ENCODE measurements around the gene RBM10. TPM values are rescaled to one million over a fixed set of nuclear protein-coding genes. Genes with fewer than 3 reads are reported as not detected.

The RBM10 gene
- polyA plus RNA-seq, 3 donors, result 54.5 to 67.8 (median 65.8) TPM

- no peak for DNase-seq
Observed at GRCh38 chrX:47194194-47194787, 49.3 kb downstream of the RBM10 start.

GRCh38 chrX:47196098-47196497 lies 51.1 kb downstream of the RBM10 start:
- DNase-seq, result no peak

GRCh38 chrX:47197526-47197925 lies 52.5 kb downstream of the RBM10 start:
- no peak for DNase-seq

- DNase-seq, result no peak
Observed at GRCh38 chrX:47198026-47198686, 53.1 kb downstream of the RBM10 start.

GRCh38 chrX:47198687-47199080 lies 53.7 kb downstream of the RBM10 start:
- no peak for DNase-seq

GRCh38 chrX:47199286-47199685 lies 54.3 kb downstream of the RBM10 start:
- DNase-seq, result no peak

GRCh38 chrX:47200385-47201150 lies 55.5 kb downstream of the RBM10 start:
- no peak for DNase-seq

GRCh38 chrX:47201345-47201944 lies 56.4 kb downstream of the RBM10 start:
- DNase-seq, result no peak

- DNase-seq, result no peak
Observed at GRCh38 chrX:47202316-47202715, 57.3 kb downstream of the RBM10 start.

GRCh38 chrX:47202877-47203276 lies 57.9 kb downstream of the RBM10 start:
- DNase-seq, result no peak

- no peak for DNase-seq
Observed at GRCh38 chrX:47204970-47205369, 59.9 kb downstream of the RBM10 start.

- DNase-seq, result no peak
Observed at GRCh38 chrX:47206316-47206715, 61.3 kb downstream of the RBM10 start.

GRCh38 chrX:47208108-47208507 lies 63.1 kb downstream of the RBM10 start:
- DNase-seq, result no peak

GRCh38 chrX:47209508-47210238 lies 64.7 kb downstream of the RBM10 start:
- no peak for DNase-seq

- DNase-seq, result no peak
Observed at GRCh38 chrX:47210661-47211425, 65.8 kb downstream of the RBM10 start.

- DNase-seq, result no peak
Observed at GRCh38 chrX:47212381-47213293, 67.6 kb downstream of the RBM10 start.

GRCh38 chrX:47214435-47215077 lies 69.5 kb downstream of the RBM10 start:
- DNase-seq, result no peak

GRCh38 chrX:47215291-47215900 lies 70.4 kb downstream of the RBM10 start:
- no peak for DNase-seq

GRCh38 chrX:47216393-47216925 lies 71.4 kb downstream of the RBM10 start:
- DNase-seq, result no peak
